Natural killer cell (primary cell): ENCODE results near the gene BUD13. TPM values are rescaled to one million over a fixed set of nuclear protein-coding genes. Genes with fewer than 3 reads are reported as not detected.

Experiments
- ATAC-seq, 3 donors: fragments of 150-1000 bp in 2 of 3; fragments of 200-7000 bp in 1 of 3; cut with Tn5 transposase; 1 replicate in 1 of 3; 2 replicates in 2 of 3; pipeline ENCODE4 v1.10.0; 2021; ENCODE audit warnings: mild to moderate bottlenecking in 2 of 3, moderate library complexity in 2 of 3
- DNase-seq, 2 donors: peaks; one replicate each; pipeline versions ENCODE4 v3.0.0 to v3.0.0-alpha.2; 2013 to 2021; ENCODE audit warnings: mixed read lengths in 1 of 2
- H3K27ac ChIP-seq: one replicate; pipeline ENCODE4 v1.5.1; 2013; ENCODE audit warnings: mild to moderate bottlenecking, low read length
- H3K27me3 ChIP-seq: one replicate; pipeline ENCODE4 v1.6.1; 2013; ENCODE audit warnings: low read length; ENCODE audit not compliant: control insufficient read depth, insufficient read depth
- H3K36me3 ChIP-seq: one replicate; pipeline ENCODE4 v1.6.1; 2013; ENCODE audit warnings: low read length; ENCODE audit not compliant: control insufficient read depth, insufficient read depth
- H3K4me1 ChIP-seq: one replicate; pipeline ENCODE4 v1.6.1; 2013; ENCODE audit warnings: low read length; ENCODE audit not compliant: control insufficient read depth, insufficient read depth
- H3K4me3 ChIP-seq: one replicate; pipeline ENCODE4 v1.5.1; 2013; ENCODE audit warnings: low read length
- H3K9me3 ChIP-seq: one replicate; pipeline ENCODE4 v1.6.1; 2013; ENCODE audit warnings: low read length; ENCODE audit not compliant: control insufficient read depth, insufficient read depth
- H3K27ac Mint-ChIP-seq, 2 donors: one replicate each; pipeline ENCODE4 v1.8.0; 2022; ENCODE audit warnings: mild to moderate bottlenecking in 2 of 2, mixed read lengths in 2 of 2, moderate library complexity in 1 of 2
- H3K27me3 Mint-ChIP-seq, 2 donors: one replicate each; pipeline ENCODE4 v1.8.0; 2022; ENCODE audit warnings: low read depth in 2 of 2, mixed read lengths in 2 of 2
- H3K36me3 Mint-ChIP-seq: one replicate; pipeline ENCODE4 v1.8.0; 2022; ENCODE audit warnings: mixed read lengths
- H3K4me1 Mint-ChIP-seq, 2 donors: one replicate each; pipeline ENCODE4 v1.8.0; 2022; ENCODE audit warnings: mixed read lengths in 2 of 2
- H3K4me3 Mint-ChIP-seq: one replicate; pipeline ENCODE4 v1.8.0; 2022; ENCODE audit warnings: mild to moderate bottlenecking, moderate library complexity, mixed read lengths
- H3K9me3 Mint-ChIP-seq, 2 donors: one replicate each; pipeline ENCODE4 v1.8.0; 2022; ENCODE audit warnings: mixed read lengths in 2 of 2
- CTCF ChIP-seq: fragments of 200-600 bp; IDR thresholded peaks from one replicate; pipeline ENCODE4 v1.8.0; 2022; ENCODE audit warnings: antibody characterized with exemption
- WGBS: methylation state at CpG from one replicate; pipeline ENCODE4 v1.1.7; 2013; ENCODE audit warnings: missing lambda C conversion rate; ENCODE audit not compliant: insufficient coverage; 5-methylcytosine and 5-hydroxymethylcytosine counted together
- intact Hi-C: fragments of 100-400 bp; cut with micrococcal nuclease; formaldehyde crosslinking; loops from one replicate; pipeline ENCODE4 v1.14.2; 2022
- total RNA-seq, 4 donors: library from RNA; stranded (reverse); fragments of 120-200 nt in 1 of 4; gene quantifications; one replicate each; pipeline versions ENCODE4 v1.2.3 to v1.2.4, GENCODE V29; 2013 to 2022

Gene BUD13
- total RNA-seq, 3 donors from 2014 or later (not counting 1 experiment from before 2014, with no cell fraction given), result 13.5 to 16.0 (median 13.7) TPM

- Mint-ChIP-seq H3K4me1 (peaks cover 0 to 5% of the 10 kb centered on the region in 2 donors), H3K27me3 (no peaks in the 10 kb centered on the region), H3K27ac (no peak overlapping the region), H3K4me3 (no peak overlapping the region), H3K9me3 (no peaks in the 10 kb centered on the region), H3K36me3 (no peaks in the 10 kb centered on the region)
- Histone ChIP-seq H3K4me1 (no peaks in the 10 kb centered on the region), H3K4me3 (no peak overlapping the region), H3K27ac (no peak overlapping the region), H3K27me3 (no peaks in the 10 kb centered on the region), H3K36me3 (peaks cover 11% of the 10 kb centered on the region), H3K9me3 (no peaks in the 10 kb centered on the region)
- intact Hi-C loops, result no loop called here
- ATAC-seq (no peak), DNase-seq (no peak)
- TF ChIP-seq CTCF, result no peak
- WGBS, result 96% methylated on average over 3 of the region's 6 CpGs
Measured at GRCh38 chr11:116742104-116742503, 30.7 kb downstream of the BUD13 start.

- Histone ChIP-seq H3K4me3 (no peak overlapping the region), H3K9me3 (no peaks in the 10 kb centered on the region), H3K4me1 (no peaks in the 10 kb centered on the region), H3K27me3 (no peaks in the 10 kb centered on the region), H3K27ac (no peak overlapping the region), H3K36me3 (peaks cover 3% of the 10 kb centered on the region)
- H3K9me3 Mint-ChIP-seq, result no peaks in the 10 kb centered on the region
- intact Hi-C loops, result no loop called here
- no peak overlapping the region for H3K4me3 Mint-ChIP-seq
- TF ChIP-seq CTCF, result no peak
- no peak overlapping the region for H3K27ac Mint-ChIP-seq
- no peak for ATAC-seq
- peaks cover 0 to 5% of the 10 kb centered on the region in 2 donors for H3K4me1 Mint-ChIP-seq
- no peaks in the 10 kb centered on the region for H3K36me3 Mint-ChIP-seq
- no peak for DNase-seq
- no peaks in the 10 kb centered on the region for H3K27me3 Mint-ChIP-seq
- WGBS, result 62% methylated on average over 3 of the region's 4 CpGs
Measured at GRCh38 chr11:116740741-116741140, 32.0 kb downstream of the BUD13 start.

GRCh38 chr11:116738975-116739374, 33.8 kb downstream of the BUD13 start:
- ATAC-seq (no peak), DNase-seq (no peak)
- Mint-ChIP-seq H3K27ac (peak overlapping the region in 1 of 2 donors; percentile 16), H3K4me1 (peaks cover 0 to 6% of the 10 kb centered on the region in 2 donors), H3K4me3 (no peak overlapping the region), H3K27me3 (no peaks in the 10 kb centered on the region), H3K9me3 (no peaks in the 10 kb centered on the region), H3K36me3 (no peaks in the 10 kb centered on the region)
- Histone ChIP-seq H3K36me3 (no peaks in the 10 kb centered on the region), H3K4me3 (no peak overlapping the region), H3K27ac (no peak overlapping the region), H3K4me1 (no peaks in the 10 kb centered on the region), H3K27me3 (no peaks in the 10 kb centered on the region), H3K9me3 (no peaks in the 10 kb centered on the region)
- intact Hi-C loops, result no loop called here
- 84% methylated on average over 2 of the region's 2 CpGs for WGBS
- no peak for TF ChIP-seq CTCF

- peaks cover 0 to 2% of the 10 kb centered on the region in 2 donors for H3K27me3 Mint-ChIP-seq
Measured at GRCh38 chr11:116736763-116737162, 36.0 kb downstream of the BUD13 start.

More at GRCh38 chr11:116736763-116737162, 36.0 kb downstream of the BUD13 start:
- ATAC-seq, result no peak
- Mint-ChIP-seq H3K4me3 (no peak overlapping the region), H3K4me1 (peaks cover 12 to 20% of the 10 kb centered on the region in 2 donors), H3K27ac (no peak overlapping the region), H3K36me3 (no peaks in the 10 kb centered on the region), H3K9me3 (no peaks in the 10 kb centered on the region)
- 100% methylated on average over 2 of the region's 3 CpGs for WGBS
- Histone ChIP-seq H3K4me1 (peaks cover 7% of the 10 kb centered on the region), H3K27ac (no peak overlapping the region), H3K27me3 (no peaks in the 10 kb centered on the region), H3K36me3 (no peaks in the 10 kb centered on the region), H3K4me3 (no peak overlapping the region), H3K9me3 (no peaks in the 10 kb centered on the region)
- TF ChIP-seq CTCF, result no peak
- no peak for DNase-seq
- intact Hi-C loops, result no loop called here
